ENCODE data around the gene B4GALNT3.

Gene B4GALNT3

GRCh38 chr12:559208-559905 lies 99.6 kb downstream of the B4GALNT3 start:
- DNase-seq (ENCODE audit: low read depth, low spot score) = no peak

- DNase-seq (ENCODE audit: low read depth, low spot score) = no peak
Measured at GRCh38 chr12:559906-560455, 100.2 kb downstream of the B4GALNT3 start.

- no peak for DNase-seq (ENCODE audit: low read depth, low spot score)
Measured at GRCh38 chr12:560691-561390, 101.1 kb downstream of the B4GALNT3 start.

DNA sequence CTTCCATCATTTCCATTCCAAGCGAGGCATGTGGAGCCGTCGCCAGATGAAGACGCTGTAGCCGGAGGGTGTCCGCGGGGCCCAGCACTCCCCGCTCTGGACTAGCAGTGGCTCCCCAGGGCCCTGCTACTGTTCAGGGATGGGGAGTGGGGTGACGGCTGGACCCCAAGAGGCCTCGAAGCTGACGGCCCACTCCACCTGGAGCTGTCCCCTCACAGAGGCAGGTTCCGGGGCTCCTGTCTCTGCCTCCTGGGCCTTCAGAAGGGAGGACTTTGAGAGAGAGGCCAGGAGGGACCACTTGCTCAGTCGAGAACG lies 101.6 kb downstream of the B4GALNT3 start:
- no peak for DNase-seq (ENCODE audit: low read depth, low spot score)

- no peak for DNase-seq (ENCODE audit: low read depth, low spot score)
Measured at GRCh38 chr12:561908-562593, 102.3 kb downstream of the B4GALNT3 start.

GRCh38 chr12:562634-563033 lies 102.9 kb downstream of the B4GALNT3 start:
- no peak for DNase-seq (ENCODE audit: low read depth, low spot score)

DNA sequence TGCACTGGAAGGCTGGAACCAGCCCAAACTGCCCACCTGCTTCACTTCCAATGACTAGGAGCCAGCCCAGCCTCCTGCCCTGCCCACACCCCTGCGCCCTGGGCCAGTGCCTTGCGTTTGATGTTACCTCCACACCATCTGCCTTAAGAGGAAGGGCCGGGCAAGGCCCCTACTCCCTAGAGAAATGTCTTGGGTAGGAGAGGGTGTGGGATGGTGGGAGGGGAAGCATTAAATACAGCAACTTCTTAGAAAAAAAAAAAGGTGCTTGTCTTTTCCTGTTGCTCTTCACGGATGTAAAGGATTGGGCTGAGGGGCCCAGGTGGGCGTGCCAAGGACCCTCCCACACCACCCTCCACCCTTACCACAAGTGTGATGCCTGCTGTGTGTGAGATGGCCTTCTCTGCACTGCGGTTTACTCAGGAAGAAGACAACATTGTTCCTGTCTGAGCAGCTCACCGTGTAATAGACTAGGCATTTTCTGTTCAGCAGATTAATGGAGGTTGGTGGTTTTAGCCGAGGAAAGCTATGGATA lies 103.6 kb downstream of the B4GALNT3 start:
- no peak for DNase-seq (ENCODE audit: low read depth, low spot score)

DNA sequence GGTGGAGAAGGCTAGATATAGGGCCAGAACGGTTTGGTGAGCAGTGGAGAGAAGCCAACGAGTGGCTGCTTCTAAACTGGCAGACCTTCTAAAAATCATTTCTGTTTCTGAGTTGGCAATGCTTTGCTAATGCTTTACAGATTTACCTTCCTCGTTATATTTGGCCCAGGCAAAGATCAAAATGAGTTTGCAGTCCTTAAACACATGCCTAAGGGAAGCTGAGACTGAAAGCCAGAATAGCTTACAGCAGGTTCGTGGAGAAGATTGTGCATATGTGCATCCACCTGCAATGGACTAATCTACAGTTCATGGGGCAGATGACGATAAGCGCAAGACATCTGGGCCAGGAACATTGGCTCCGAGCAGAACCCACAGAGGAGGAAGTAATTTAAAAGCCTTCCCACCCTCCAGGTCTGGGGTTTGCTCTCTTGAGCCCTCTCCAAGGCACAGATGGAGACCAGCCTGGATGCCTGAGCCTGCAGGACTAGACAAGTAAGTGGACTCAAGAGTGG lies 104.1 kb downstream of the B4GALNT3 start:
- no peak for DNase-seq (ENCODE audit: low read depth, low spot score)

DNA sequence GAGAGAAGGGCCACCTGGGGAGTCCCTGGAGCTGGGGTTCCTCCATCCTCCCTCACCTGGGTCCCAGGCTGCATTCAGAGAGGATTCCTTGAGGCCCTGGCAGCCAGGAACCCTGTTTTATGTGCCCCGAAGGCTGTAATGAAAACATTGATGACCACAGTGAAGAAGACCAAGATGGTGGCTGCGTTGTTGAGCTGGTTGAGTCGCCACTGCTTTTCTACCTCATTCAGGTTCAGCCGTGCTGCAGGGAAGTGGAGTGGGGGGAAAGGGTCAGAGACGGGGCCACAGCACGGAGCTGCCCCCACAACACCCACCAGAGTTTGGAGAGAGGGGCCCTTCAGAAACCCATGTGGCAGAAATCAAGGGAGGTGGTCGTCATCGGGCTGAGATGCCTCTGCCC lies 105.4 kb downstream of the B4GALNT3 start:
- DNase-seq (ENCODE audit: low read depth, low spot score) = no peak

- no peak for DNase-seq (ENCODE audit: low read depth, low spot score)
Measured at GRCh38 chr12:565589-566105, 105.9 kb downstream of the B4GALNT3 start.

DNA sequence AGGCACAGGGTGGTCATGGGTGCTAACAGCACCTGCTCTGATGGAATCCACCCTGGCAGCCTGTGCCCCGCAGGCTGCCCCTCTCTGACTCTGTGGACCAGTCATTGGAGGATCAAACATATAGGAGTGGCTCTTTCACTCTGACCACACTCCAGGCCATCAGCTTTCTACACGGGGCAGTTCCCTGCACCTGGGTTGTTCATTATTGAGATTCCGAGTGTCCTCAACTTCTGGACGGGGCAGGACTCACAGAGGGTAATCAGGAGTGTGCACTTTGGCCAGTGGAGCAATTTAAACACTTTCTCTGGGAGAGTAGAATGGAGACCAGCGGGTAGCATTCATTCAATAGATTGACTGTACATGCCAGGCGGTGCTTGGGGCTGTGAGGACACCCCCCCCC lies 108.7 kb downstream of the B4GALNT3 start:
- DNase-seq (ENCODE audit: low read depth, low spot score) = no peak

- no peak for DNase-seq (ENCODE audit: low read depth, low spot score)
Measured at GRCh38 chr12:569091-569676, 109.4 kb downstream of the B4GALNT3 start.

GRCh38 chr12:569803-570434 lies 110.2 kb downstream of the B4GALNT3 start:
- peak; percentile 43 for DNase-seq (ENCODE audit: low read depth, low spot score)

DNA sequence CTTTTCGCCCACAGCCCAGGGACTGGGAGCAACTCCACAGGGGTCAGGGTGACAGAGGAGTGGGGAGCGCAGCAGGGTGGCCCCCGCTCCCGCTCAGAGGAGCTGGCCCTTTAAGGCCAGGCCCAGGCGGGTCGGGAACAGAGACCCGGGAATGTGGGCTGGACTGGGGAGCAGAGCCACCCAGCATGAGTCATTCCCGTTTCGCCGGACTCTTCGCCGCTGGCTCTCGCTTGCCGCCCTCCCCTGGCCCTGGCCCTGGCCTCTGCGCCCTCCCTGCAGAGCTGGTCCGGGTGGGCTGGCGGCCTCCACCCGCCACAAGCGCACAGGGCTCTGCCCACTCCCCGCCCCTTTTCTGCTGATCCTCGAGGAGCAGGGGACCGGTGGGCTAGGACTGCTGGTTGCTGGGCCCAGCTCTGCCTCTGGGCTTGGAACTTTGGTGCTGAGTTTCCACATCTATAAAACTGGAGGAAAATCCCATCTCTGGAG lies 110.7 kb downstream of the B4GALNT3 start:
- no peak for DNase-seq (ENCODE audit: low read depth, low spot score)

DNA sequence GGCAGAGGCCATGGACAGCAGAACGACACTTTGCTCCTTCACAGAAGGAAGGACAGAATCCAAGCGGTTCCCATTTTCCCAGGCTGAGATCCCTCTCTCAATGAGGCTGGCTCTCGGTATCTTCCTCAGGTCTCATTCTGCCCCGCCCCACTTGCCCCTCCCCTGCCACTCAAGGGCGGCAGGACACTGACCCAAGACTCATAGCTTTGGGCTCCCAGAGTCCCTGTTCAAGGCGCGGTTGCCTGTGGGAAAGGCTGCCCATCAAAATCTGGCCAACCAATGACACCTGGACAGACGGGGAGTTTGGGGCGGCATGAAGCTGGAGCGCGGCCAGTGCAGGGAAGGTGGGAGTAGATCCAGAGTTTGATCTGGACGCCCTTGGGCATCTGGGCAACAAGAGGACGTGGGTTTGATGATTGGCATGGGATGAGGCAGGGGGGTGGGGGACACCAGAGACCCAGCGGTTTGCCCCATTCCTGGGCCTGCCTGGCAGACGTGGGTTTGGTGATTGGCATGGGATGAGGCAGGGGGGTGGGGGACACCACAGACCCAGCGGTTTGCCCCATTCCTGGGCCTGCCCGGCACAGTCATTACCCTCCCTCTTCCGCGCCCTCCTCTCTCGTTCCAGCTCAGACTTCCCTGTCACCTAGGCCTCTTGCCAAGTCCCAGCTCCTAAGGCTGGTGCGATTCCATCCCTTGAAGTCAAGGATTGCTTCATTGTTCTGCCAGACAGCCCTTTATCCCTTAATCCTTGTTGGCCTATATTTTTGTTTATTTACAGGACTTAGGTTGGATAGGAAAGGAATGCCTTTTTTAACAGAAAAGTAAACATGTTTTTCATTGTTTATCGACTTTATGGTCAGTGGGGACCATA lies 111.4 kb downstream of the B4GALNT3 start:
- DNase-seq (ENCODE audit: low read depth, low spot score) = no peak

DNA sequence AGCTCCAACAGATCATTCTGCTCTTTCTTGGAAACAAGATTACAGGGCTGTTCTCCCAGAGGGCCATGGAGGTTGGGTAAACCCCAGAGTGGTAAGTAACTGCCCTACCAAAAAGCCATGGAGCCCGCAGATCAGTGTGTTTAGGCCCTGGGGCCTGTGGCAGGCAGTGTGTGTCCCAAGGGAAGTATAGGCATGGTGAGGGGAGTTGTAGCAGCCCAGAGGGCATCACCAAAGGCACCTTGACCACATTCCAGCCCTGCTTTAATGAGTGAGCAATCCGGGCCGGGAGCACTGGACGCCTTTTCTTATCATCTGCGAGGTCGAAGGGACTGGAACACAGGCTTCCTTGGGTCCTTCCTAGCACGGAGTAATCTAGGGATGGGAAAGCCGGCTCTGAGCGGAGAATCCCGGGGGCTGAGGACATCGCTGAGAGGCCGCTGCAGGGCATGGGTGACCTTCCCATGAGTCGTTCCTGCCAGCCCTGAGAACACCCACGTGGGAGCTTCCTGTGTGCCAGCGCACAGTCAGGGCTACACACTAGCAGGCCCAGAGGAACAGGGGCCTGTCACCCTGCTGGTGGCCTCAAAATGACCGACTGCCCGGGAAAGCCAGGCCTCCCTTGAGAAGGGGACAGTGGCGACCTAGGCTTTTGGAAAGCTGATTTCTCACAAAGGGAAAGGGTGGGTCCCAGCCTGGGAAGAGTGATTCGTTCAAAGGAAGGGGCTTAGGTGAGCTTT lies 112.2 kb downstream of the B4GALNT3 start:
- DNase-seq (ENCODE audit: low read depth, low spot score) = no peak

DNA sequence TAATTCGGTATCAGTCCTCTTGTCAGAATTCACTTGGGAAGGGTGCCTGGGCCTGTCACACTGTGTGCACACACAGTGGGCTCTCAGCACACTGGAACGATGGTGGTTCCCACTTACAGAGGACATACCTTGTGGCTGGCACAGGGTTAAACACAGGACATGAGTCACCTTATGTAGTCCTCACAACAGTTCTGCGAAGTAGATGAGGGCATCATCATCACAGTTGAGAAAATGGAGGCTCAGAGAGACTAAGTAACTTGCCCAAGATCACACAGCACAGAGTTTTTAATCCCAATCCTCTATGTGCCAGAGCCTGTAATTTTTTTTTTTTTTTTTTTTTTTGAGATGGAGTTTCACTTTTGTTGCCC lies 112.8 kb downstream of the B4GALNT3 start:
- no peak for DNase-seq (ENCODE audit: low read depth, low spot score)

GRCh38 chr12:573232-573631 lies 113.5 kb downstream of the B4GALNT3 start:
- no peak for DNase-seq (ENCODE audit: low read depth, low spot score)

GRCh38 chr12:574475-575128 lies 114.9 kb downstream of the B4GALNT3 start:
- DNase-seq (ENCODE audit: low read depth, low spot score) = no peak

Measured in brain pericyte (primary cell).